Testis (tissue), 2 donors: ENCODE data around the gene PROB1.

Source experiments
- POLR2A ChIP-seq: fragments of 450-650 bp; IDR thresholded peaks from one replicate; pipeline ENCODE4 v1.6.1; 2017; ENCODE audit warnings: antibody characterized with exemption, mild to moderate bottlenecking, moderate library complexity
- TF ChIP-seq, protein P1 (sequence below), 3 experiments: fragments of 450-650 bp in 2 of 3; fragments of 200-600 bp in 1 of 3; sonication (generic) in 1 of 3; IDR thresholded peaks; one replicate each; pipeline ENCODE4 v1.5.1; 2016 to 2019; ENCODE audit warnings: antibody characterized with exemption in 3 of 3, mild to moderate bottlenecking in 2 of 3, moderate library complexity in 1 of 3

DNA sequence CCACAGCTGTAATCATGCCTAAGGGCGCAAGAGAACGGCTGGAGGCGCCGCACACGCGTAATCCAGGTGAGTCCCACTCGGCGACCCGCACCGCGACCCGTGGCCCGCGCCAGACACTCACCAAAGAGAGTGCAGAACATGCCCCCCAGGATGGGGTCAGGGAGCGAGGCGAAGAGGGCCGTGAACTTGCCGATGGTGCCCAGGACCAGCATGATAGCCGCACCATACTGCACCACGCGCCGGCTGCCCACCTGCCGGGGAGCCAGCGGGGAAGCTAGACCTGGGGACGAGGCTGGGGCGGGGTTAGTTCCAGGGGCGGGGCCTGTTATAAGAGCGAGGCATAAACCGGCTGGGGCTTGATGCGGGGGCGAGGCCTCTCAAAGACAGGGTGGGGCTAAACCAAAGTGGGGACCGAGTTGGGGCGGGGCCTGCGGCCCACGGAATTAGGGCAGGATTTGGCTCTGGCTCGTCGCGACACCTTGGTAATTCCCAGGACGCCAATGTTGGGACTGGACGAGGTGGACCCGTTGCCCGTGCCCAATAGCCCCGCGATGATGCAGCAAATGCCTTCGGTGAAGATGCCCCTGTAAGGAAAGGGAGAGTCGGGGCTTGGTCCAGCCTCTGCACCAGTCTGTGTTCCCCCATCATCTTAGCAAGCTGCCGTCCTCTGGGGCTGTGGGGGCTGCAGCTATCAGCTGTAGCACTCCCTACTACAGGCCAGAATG is 16.6 kb downstream of the PROB1 start:
- TF ChIP-seq POLR2A, result no peak
- TF ChIP-seq, protein P1, sequence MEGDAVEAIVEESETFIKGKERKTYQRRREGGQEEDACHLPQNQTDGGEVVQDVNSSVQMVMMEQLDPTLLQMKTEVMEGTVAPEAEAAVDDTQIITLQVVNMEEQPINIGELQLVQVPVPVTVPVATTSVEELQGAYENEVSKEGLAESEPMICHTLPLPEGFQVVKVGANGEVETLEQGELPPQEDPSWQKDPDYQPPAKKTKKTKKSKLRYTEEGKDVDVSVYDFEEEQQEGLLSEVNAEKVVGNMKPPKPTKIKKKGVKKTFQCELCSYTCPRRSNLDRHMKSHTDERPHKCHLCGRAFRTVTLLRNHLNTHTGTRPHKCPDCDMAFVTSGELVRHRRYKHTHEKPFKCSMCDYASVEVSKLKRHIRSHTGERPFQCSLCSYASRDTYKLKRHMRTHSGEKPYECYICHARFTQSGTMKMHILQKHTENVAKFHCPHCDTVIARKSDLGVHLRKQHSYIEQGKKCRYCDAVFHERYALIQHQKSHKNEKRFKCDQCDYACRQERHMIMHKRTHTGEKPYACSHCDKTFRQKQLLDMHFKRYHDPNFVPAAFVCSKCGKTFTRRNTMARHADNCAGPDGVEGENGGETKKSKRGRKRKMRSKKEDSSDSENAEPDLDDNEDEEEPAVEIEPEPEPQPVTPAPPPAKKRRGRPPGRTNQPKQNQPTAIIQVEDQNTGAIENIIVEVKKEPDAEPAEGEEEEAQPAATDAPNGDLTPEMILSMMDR (IDR thresholded peaks at IDR 0.05), result no peak
